Ramos (cell line): ENCODE data around the gene ADAMTS17.

Experiments
- in situ Hi-C: fragments of 300-500 bp; cut with MboI; formaldehyde crosslinking; loops from one replicate; pipeline ENCODE4 v1.14.3; 2022; ENCODE audit warnings: low sequenced_read_pairs; ENCODE audit not compliant: unreplicated experiment

The ADAMTS17 gene

DNA sequence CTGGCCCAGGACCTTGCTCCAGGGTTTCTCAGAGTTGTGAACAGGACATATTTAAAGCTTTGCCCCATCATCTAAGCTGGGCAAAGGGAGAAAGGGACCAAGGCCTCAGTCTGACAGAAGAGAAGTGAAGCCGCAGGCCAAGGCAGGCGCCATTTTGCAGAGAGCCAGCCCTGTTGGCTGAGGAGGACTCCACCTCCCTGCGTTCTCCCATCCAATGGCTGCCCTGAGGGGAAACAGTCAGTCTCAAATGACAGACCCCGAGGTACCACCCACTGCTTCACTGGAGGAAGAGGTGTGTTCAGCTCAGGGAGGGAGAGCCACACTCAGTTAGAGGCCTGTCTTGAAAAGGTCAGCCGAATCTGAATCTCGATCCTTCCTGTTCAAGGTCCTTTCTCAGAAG lies 86.1 kb downstream of the ADAMTS17 start:
- in situ Hi-C loops, result no loop called here

- in situ Hi-C loops, result no loop called here
These were observed 87.1 kb downstream of the ADAMTS17 start for GRCh38 chr15:100254691-100255090.

GRCh38 chr15:100254285-100254684 lies 87.5 kb downstream of the ADAMTS17 start:
- in situ Hi-C loops, result no loop called here

DNA sequence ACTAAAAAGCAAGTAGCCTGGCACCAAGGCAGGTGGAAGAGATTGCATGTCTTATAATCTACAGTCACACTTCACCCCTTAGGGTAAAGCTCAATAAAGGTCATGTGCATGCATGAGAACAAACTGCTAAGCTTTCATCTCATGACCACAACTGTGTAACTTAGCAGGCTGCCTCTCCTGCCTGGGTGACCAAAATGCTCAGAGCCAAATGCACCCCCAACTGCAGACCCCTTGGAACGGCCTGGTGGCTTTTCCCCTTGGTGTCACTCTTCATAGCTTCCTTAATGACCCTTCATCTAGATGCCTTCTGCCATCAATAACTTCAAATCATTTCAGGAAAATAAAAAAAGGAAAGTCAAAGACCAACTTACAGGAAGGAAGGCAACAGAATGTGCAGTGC lies 88.1 kb downstream of the ADAMTS17 start:
- in situ Hi-C loops, result no loop called here

DNA sequence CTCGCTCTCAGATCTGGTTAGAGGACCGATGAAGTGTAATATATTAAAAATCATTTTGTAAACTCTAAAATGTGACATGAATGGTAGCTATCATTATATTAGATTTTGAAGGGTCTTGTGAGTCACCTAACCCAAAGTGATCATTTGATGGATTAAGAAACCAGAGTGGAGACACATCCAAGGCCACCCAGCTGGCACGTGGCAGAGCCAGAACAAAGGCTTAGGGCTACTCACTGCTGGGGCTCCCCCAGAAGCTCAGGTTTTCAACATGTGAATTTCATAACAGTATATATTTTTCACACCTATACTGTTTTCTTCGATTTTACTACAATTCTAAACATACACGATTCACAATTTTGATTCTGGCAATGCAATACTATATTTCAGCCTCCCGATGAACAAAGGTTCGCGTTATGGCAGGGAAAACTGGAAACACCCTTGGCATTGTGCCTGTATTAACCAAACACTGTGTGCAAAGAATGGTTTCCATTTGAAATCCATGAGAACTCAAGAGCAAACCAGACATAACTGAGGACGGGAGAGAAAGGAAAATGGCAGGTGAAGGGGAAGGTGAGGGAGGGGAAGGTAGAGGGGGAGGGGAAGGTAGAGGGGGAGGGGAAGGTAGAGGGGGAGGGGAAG lies 88.9 kb downstream of the ADAMTS17 start:
- in situ Hi-C loops, result no loop called here

DNA sequence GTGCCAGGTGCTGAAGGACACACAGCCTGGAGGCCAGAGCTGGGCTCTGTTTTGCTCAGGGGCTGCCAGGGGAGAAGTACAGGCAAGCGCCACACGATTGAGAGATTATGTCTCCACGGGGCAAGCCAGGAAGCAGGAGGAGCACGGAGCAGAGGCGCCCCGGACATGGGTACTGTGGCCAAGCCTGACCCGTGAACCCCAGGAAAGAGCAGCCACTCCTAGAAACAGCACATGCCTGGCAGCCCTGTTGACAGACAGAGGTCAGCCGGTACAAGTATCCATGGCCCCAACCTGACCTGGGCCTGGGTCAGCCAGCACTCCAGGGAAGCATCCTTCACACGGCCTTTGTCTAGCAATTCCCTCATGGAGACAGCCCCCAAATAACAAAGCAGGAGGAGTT lies 89.4 kb downstream of the ADAMTS17 start:
- in situ Hi-C loops, result no loop called here

- in situ Hi-C loops, result no loop called here
These were observed 91.5 kb downstream of the ADAMTS17 start for GRCh38 chr15:100250176-100250800.

GRCh38 chr15:100249096-100249815 lies 92.5 kb downstream of the ADAMTS17 start:
- in situ Hi-C loops, result no loop called here

- in situ Hi-C loops, result no loop called here
These were observed 93.5 kb downstream of the ADAMTS17 start for GRCh38 chr15:100248236-100248635.

DNA sequence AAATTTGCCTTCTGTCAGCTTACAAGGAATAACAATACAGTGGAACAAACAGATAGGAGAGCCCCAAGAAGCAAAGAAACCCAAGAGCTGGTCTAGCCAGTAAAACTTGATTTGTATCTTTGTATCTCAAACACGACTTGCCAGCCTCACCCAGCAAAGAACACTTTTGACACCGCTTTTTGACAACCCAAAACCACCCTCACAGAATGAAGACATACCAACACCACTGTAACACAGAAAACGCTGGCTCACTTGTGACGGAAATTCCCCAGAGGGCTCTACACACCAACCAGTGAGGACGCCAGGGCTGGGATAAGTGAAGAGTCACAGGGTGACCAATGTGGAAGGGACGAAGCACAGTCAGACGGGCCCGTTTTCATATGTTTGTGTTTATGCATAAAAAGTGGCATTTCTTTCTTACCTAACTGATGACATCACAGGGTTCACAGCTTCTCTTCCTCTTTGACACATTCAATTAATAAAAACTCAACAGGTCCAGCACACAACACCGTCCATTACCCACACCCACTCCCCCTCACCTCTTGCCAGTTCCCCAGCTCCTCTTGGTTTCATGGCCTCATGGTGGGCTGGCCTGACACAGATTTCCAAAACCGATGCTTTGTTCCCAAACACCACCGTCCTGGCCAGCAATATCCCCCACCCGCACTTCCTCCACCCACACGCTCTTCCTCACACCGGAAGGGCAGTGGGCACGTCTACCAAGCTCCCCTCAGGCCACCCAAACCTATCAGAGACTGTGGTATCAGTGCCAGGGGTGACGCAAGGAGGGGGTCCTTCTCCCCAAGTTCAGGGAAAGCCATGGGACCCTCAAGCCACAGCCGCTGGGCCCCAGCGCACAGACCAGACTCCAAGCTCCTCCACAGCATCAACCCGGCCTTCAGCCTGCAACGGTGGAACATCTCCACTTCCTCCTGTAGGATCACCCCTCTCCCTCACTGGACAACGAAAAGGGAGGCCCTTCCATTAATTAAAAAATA lies 94.2 kb downstream of the ADAMTS17 start:
- in situ Hi-C loops, result no loop called here

DNA sequence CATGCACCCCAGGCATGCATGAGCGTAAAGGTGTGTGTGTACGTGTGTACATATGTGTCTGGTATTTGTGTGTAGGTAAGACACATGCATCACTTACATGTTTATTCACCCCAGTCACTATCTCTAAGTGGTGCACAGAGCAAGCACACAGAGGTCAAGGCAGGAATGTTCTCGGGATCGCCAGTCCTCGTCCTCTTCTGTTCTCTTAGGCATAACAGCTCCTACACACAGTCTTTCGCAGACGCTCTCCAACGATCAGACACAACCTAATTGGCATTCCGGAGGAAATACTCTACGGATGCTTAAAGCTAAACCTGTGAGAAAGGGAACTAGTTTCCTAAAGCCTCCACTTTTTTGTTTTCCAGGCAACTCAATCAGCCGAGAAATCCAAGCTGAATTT lies 95.9 kb downstream of the ADAMTS17 start:
- in situ Hi-C loops, result no loop called here

- in situ Hi-C loops, result no loop called here
These were observed 96.3 kb downstream of the ADAMTS17 start for GRCh38 chr15:100245487-100245820.

DNA sequence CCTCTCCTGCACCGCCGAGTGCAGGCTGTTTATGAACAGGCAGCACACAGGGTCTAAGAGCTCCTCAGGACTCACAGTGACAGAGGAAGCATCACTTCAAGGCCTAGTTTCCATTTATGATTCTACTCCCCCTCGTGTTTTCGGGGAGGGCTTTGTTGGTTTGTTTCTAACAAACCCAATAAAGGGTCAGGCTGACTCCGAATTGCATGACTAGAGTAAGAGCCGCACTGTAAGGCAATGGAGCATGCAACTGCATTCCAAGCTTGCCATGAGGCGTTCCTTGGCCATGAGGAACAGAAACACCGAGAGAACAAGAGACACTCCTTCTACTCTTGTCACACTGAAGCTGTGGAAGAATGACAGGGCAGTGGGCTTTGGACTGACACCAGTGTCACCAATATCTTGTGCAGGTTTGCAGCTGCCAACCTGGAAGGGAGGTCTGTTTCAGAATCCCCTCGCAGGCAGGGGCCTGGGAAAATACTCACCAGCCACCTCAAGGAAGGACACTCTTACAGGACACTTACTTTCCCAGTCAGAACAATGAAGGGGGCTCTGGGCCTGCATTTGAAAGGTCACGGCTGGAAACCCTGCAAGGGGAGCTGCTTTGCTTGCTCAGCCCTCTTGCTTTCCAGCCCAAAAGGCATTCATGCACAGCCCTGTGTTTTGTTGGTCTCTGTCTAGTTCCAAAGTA lies 96.8 kb downstream of the ADAMTS17 start:
- in situ Hi-C loops, result no loop called here

DNA sequence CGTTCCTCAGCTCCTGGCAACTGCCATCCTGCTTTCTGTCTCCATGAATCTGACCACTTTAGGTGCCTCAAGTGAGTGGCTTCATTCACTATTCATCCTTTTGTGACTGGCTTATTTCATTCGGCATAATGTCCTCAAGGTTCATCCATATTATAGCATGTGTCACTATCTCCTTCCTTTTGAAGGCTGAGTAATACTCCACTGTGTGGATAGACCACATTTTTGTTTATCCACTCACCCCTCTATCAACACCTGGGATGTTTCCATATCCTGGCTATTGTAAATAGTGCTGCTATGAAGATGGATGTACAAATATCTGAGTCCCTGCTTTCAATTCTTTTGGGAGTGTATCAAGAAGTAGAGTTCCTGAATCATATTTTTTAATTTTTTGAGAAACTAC lies 98.8 kb downstream of the ADAMTS17 start:
- in situ Hi-C loops, result no loop called here

GRCh38 chr15:100241572-100242482 lies 99.9 kb downstream of the ADAMTS17 start:
- in situ Hi-C loops, result no loop called here

- in situ Hi-C loops, result no loop called here
These were observed 104.6 kb downstream of the ADAMTS17 start for GRCh38 chr15:100236981-100237720.

- in situ Hi-C loops, result no loop called here
These were observed 106.7 kb downstream of the ADAMTS17 start for GRCh38 chr15:100235030-100235617.
